Measurements from ENCODE around the gene PHACTR3.

PHACTR3 gene

DNA sequence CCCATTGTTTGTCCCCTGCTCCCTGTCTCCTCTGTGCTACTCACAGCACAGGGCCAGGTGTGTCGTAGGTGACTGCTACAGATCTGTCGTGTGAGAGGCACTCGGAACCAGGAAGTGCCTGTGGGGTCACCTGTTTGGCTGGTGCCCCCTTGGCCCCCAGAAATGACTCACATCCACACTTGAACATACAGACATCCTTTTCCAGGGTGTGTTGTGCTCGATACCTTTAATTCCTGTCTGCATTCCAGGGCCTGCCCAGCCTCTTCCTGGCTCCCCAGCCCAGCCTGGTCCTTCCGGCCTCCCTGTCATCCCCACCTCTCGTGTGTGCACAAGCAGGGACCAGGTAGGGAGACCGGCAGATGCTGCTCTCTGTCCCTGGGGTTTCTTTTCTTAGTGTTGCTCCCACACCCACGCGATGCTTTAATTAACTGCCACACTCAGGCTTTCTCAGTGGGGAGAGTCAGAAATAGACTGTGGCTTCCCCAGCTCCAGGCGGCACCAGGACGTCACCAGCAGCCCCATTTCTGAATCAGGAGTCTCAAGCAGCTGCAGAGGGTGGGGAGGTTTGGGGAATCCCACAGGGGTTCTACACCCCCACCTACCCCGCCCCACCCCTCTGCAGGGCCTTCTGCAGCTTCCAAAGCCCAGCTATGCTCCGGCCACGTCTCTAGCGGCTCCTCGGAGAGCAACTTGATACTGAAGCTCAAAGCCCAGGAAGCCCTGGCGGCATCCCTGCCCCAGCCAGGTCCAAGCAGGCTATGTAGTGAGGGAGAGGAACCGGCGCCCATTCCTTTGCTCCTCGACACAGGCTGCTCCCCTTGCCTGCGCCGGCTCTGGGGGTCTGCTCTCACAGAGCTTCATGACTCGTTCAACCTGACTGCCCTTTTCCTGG, 226.9 kb downstream of the PHACTR3 start:
- no peak for DNase-seq (ENCODE audit: low read depth)
- TF ChIP-seq, protein P1, sequence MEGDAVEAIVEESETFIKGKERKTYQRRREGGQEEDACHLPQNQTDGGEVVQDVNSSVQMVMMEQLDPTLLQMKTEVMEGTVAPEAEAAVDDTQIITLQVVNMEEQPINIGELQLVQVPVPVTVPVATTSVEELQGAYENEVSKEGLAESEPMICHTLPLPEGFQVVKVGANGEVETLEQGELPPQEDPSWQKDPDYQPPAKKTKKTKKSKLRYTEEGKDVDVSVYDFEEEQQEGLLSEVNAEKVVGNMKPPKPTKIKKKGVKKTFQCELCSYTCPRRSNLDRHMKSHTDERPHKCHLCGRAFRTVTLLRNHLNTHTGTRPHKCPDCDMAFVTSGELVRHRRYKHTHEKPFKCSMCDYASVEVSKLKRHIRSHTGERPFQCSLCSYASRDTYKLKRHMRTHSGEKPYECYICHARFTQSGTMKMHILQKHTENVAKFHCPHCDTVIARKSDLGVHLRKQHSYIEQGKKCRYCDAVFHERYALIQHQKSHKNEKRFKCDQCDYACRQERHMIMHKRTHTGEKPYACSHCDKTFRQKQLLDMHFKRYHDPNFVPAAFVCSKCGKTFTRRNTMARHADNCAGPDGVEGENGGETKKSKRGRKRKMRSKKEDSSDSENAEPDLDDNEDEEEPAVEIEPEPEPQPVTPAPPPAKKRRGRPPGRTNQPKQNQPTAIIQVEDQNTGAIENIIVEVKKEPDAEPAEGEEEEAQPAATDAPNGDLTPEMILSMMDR (conservative IDR thresholded peaks at IDR 0.05; ENCODE audit: low read depth, low read length) = no peak
- H3K4me3 ChIP-seq (ENCODE audit: low read depth, low read length) = no peak overlapping the region

DNA sequence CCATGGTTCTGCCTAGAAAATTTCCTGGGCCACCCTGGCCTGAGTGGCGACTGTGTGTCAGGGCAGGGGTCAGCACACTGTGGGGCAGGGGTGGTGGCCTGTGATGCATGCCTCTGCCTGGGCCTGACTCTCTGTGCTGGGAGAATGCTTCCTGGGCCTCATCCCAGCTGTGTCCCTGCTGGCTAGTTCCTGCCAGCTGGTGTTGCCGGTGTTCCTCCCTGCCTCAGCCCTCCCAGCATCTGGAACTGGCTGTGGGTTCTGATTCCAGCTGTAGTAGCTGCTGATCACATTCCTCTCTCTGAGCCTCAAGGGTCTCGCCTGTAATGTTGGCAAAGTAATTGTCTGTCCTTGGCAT, 227.6 kb downstream of the PHACTR3 start:
- H3K4me3 ChIP-seq (ENCODE audit: low read depth, low read length) = no peak overlapping the region
- TF ChIP-seq, protein P1 (conservative IDR thresholded peaks at IDR 0.05; ENCODE audit: low read depth, low read length) = no peak
- DNase-seq (ENCODE audit: low read depth) = no peak

DNA sequence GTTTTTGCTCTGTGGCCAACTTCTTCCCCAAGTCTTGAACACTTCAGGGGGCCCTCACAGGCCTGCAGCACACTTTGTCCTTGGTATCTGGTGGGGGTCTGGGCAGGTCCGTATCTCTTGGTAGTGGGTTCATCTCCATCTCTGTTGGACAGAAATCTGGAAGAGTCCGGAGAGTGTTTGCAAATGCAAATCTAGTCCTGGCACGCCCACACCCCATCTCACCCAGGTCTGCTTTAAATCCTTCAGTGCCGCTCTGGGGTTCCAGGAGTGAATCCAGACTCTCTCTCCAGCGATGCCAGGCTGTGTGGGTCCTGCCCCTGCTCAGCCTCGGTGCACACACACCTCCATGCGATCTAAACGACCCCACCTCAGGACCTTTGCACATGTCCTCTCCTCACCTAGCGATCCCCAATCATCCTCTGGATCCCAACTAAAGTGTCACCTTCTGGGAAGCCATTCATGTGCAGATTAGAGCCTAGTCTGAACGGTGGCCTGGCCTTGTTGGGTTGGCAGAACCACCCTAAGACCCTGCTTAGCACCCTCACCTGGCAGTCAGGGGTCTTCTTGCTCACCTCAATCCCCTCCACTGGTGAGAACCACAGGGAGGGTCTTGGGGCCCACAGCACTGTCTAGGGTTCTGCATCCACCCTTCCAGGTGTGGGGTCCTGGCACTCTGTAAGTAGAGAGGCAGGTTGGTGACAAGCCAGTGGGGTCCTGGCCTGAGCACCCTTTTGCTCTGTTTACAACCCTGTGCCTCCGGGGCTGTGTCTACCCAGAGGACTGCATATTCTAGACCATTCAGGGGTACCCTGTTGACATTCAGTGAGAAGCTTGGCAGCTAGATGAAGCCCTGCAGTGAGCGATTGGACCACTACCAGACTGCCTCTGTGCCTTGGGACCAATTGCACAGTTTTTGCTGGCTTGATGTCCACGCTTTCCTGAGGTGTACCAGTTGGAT, 228.3 kb downstream of the PHACTR3 start:
- no peak overlapping the region for H3K4me3 ChIP-seq (ENCODE audit: low read depth, low read length)
- TF ChIP-seq, protein P1 (conservative IDR thresholded peaks at IDR 0.05; ENCODE audit: low read depth, low read length) = no peak
- no peak for DNase-seq (ENCODE audit: low read depth)

DNA sequence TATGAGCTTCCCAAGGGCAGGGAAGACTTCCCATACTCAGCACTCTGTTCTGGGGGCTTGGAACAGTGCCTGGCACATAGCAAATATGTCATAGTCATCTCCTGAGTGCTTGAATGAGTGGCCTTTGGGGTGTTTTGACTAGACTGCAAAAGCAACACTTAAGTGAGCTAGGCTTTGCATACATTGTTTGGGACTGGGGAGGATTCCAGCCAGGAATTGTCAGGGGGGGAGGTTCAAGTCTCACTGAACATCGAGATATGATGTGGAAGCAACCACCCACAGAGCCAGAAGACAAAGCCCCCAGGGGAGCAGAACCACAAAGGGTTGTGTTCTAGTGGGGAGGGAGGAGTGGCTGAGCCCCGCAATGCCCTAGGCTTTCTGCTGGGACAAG, 230.7 kb downstream of the PHACTR3 start:
- DNase-seq (ENCODE audit: low read depth) = peak; percentile 1
- H3K4me3 ChIP-seq (ENCODE audit: low read depth, low read length) = no peak overlapping the region
- TF ChIP-seq, protein P1 (conservative IDR thresholded peaks at IDR 0.05; ENCODE audit: low read depth, low read length) = no peak

DNA sequence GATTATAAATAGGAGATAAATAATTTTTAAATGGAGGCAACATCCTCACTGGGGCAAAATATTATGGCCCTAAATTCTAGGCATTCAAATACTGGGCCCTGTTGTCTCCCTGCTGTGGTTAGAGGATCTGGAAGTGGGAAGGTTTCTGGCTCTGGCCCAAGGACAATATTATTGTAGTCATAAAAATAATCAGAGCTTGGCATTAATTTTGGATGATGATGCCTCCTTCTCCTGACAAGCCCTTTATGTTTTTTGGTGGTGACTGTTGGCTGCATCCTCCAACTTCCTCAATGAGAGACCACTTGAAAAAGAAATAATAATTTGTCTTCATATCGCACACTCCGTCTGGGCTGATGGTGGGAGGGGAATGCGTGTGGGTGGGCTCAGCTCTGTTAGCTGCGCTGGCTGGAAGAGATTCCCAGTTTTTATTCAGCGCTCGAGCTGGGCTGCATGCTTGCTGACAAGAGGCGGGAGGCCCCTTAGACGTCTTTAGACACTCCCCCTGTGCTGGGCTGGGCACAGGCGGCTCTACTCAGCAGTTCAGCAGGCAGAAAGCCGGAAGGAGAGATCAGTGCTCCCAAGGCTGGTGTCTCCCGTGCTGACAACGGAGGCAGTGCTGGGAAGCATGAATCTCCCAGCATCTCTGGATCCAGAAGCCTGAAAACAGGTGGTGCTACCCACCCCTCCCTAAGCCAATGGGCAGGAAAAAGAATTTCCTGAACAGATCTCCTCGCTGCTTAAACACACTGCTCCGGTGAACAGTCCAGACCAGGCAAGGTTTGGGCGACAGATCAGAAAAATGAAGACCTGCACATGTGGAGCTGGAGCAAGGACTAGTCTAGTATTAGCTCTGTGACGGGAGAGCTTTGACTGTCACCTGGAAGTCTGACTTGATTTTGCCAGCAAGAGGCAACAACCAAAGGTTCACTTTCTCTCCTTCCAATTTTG, 231.4 kb downstream of the PHACTR3 start:
- TF ChIP-seq, protein P1 (conservative IDR thresholded peaks at IDR 0.05; ENCODE audit: low read depth, low read length) = no peak
- peak; percentile 18 for DNase-seq (ENCODE audit: low read depth)
- no peak overlapping the region for H3K4me3 ChIP-seq (ENCODE audit: low read depth, low read length)

DNA sequence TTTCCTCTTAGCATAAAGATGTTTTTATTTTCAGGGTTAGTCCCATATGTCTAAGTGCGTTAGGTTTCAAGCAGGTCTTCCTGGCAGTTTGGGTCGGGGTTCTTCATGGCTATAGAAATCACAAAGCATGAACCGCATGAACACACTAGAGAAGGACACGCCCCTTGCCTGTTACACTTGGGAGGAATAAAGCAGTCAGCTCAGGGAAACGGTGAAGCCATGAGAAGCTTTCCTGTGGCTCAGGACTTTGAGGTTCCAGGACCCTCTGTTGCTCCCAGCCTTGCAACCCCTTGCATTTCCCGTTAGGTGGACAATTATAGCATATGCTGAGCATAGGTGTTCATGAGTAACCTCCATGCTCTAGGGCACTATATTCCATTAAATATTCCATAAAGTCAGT, 232.4 kb downstream of the PHACTR3 start:
- no peak overlapping the region for H3K4me3 ChIP-seq (ENCODE audit: low read depth, low read length)
- TF ChIP-seq, protein P1 (conservative IDR thresholded peaks at IDR 0.05; ENCODE audit: low read depth, low read length) = no peak
- no peak for DNase-seq (ENCODE audit: low read depth)

Measured in choroid plexus epithelial cell (primary cell).